Thoracic aorta (tissue), 2 donors: Measurements from ENCODE around the gene KRTAP12-4. TPM values are rescaled to one million over a fixed set of nuclear protein-coding genes. Genes with fewer than 3 reads are reported as not detected.
"Not testable (repeated sequence)": the region's sequence is repeated elsewhere in the genome, so short reads cannot be mapped to it uniquely, and the experiment has no call there.

Experiments
- ATAC-seq: fragments of 150-250 bp; one replicate; pipeline ENCODE4 v1.8.0; 2017; ENCODE audit warnings: low read depth; ENCODE audit not compliant: insufficient number of reproducible peaks, low FRiP score
- DNase-seq: peaks from one replicate; pipeline ENCODE4 v3.0.0-alpha.2; 2020; ENCODE audit warnings: low spot score
- H3K27ac ChIP-seq, 2 donors: fragments of 200-600 bp; sonication (generic); 1 replicate in 1 of 2; 2 replicates in 1 of 2; pipeline ENCODE4 v1.5.1; 2016; ENCODE audit warnings: mild to moderate bottlenecking in 2 of 2, moderate library complexity in 2 of 2
- H3K27me3 ChIP-seq: fragments of 200-600 bp; sonication (generic); replicated peaks from 2 replicates; pipeline ENCODE4 v1.6.0; 2016; ENCODE audit warnings: mild to moderate bottlenecking; ENCODE audit not compliant: insufficient read depth
- H3K36me3 ChIP-seq: fragments of 200-600 bp; sonication (generic); one replicate; pipeline ENCODE4 v1.5.1; 2016
- H3K4me1 ChIP-seq, 2 donors: fragments of 200-600 bp; sonication (generic); 1 replicate in 1 of 2; 2 replicates in 1 of 2; pipeline versions ENCODE4 v1.5.1 to v1.6.0; 2016; ENCODE audit warnings: low read depth in 2 of 2, mild to moderate bottlenecking in 1 of 2; ENCODE audit not compliant: control insufficient read depth in 1 of 2
- H3K4me3 ChIP-seq: fragments of 200-600 bp; sonication (generic); 2 replicates; pipeline ENCODE4 v1.5.1; 2016; ENCODE audit warnings: mild to moderate bottlenecking
- H3K9me3 ChIP-seq: fragments of 200-600 bp; sonication (generic); 2 replicates; pipeline ENCODE4 v1.5.1; 2016
- CTCF ChIP-seq: fragments of 200-600 bp; sonication (generic); IDR thresholded peaks from one replicate; pipeline ENCODE4 v1.5.1; 2019; ENCODE audit warnings: antibody characterized with exemption
- total RNA-seq, 2 donors: library from RNA; depleted of rRNA; stranded (reverse); fragments of >200 nt; gene quantifications; one replicate each; pipeline versions ENCODE4 v1.1.0 to v1.2.3, GENCODE V29; 2016

The KRTAP12-4 gene
- total RNA-seq, 2 donors from 2014 or later: not detected

GRCh38 chr21:44643741-44644310, 10.6 kb downstream of the KRTAP12-4 start:
- Histone ChIP-seq H3K4me1 (no peaks in the 10 kb centered on the region), H3K36me3 (no peaks in the 10 kb centered on the region), H3K9me3 (no peaks in the 10 kb centered on the region), H3K4me3 (no peak overlapping the region), H3K27me3 (no peaks in the 10 kb centered on the region), H3K27ac (no peak overlapping the region)
- TF ChIP-seq CTCF: no peak
- DNase-seq (no peak), ATAC-seq (no peak)

GRCh38 chr21:44640761-44641160, 13.7 kb downstream of the KRTAP12-4 start:
- Histone ChIP-seq H3K9me3 (no peaks in the 10 kb centered on the region), H3K27ac (no peak overlapping the region), H3K27me3 (no peaks in the 10 kb centered on the region), H3K4me3 (no peak overlapping the region), H3K36me3 (no peaks in the 10 kb centered on the region), H3K4me1 (no peaks in the 10 kb centered on the region)
- DNase-seq (no peak), ATAC-seq (no peak)
- no peak for TF ChIP-seq CTCF

GRCh38 chr21:44639331-44639655, 15.2 kb downstream of the KRTAP12-4 start:
- Histone ChIP-seq H3K4me3 (no peak overlapping the region), H3K4me1 (no peaks in the 10 kb centered on the region), H3K36me3 (no peaks in the 10 kb centered on the region), H3K27me3 (no peaks in the 10 kb centered on the region), H3K9me3 (no peaks in the 10 kb centered on the region), H3K27ac (no peak overlapping the region)
- TF ChIP-seq CTCF: no peak
- DNase-seq: no peak
- no peak for ATAC-seq

- DNase-seq, H3K4me1 ChIP-seq, H3K27me3 ChIP-seq, H3K27ac ChIP-seq, ATAC-seq, H3K4me3 ChIP-seq, H3K9me3 ChIP-seq, H3K36me3 ChIP-seq: not testable (repeated sequence)
Observed at GRCh38 chr21:44638506-44639330, 15.7 kb downstream of the KRTAP12-4 start.

GRCh38 chr21:44637851-44638348, 16.6 kb downstream of the KRTAP12-4 start:
- not testable (repeated sequence) for DNase-seq, H3K36me3 ChIP-seq, H3K4me3 ChIP-seq, H3K27ac ChIP-seq, H3K4me1 ChIP-seq, ATAC-seq, H3K9me3 ChIP-seq, H3K27me3 ChIP-seq

- TF ChIP-seq CTCF: no peak
- Histone ChIP-seq H3K27ac (no peak within 1 kb of the TSS), H3K27me3 (no peaks in the 10 kb centered on the region), H3K4me1 (no peaks in the 10 kb centered on the region), H3K4me3 (no peak within 1 kb of the TSS), H3K36me3 (no peaks in the 10 kb centered on the region), H3K9me3 (peaks cover 5% of the 10 kb centered on the region)
- DNase-seq (no peak), ATAC-seq (no peak)
Observed at GRCh38 chr21:44637018-44637850, 17.2 kb downstream of the KRTAP12-4 start, which contains the start of gene KRTAP10-10. KRTAP10-10 (plus strand) TSS chr21:44637356; CDS start chr21:44637418, 62 bp downstream.
